ENCODE data around the gene ZNF292.

GRCh38 chr6:87164506-87164905, 9.1 kb downstream of the ZNF292 start:
- TF ChIP-seq MYC (IDR thresholded peaks at IDR 0.05; ENCODE audit: low read depth, low read length) (no peak), POLR2A (IDR thresholded peaks at IDR 0.05; ENCODE audit: low read depth, low read length) (no peak), CTCF (IDR thresholded peaks at IDR 0.05; ENCODE audit: extremely low read depth in 1 of 2, insufficient read depth in 1 of 2, low read depth in 1 of 2, low read length in 2 of 2) (no peak), POLR2AphosphoS5 (IDR thresholded peaks at IDR 0.05; ENCODE audit: insufficient read depth, low read depth, low read length) (no peak), GATA2 (IDR thresholded peaks at IDR 0.05; ENCODE audit: insufficient read depth, insufficient read length, low read depth, low read length) (no peak), EZH2 (IDR thresholded peaks at IDR 0.05; ENCODE audit: borderline replicate concordance, low read depth, low read length, severe bottlenecking) (no peak)
